GM18505 (cell line): ENCODE measurements around the gene OR2F2.

Experiments used
- ATAC-seq: cut with Tn5 transposase; IDR thresholded peaks from one replicate; pipeline ENCODE4 v1.9.1; 2021; ENCODE audit not compliant: unreplicated experiment
- POLR2A ChIP-seq: IDR thresholded peaks from 4 replicates; pipeline ENCODE4 v1.6.1; 2011; ENCODE audit warnings: borderline replicate concordance; ENCODE audit not compliant: insufficient read depth, insufficient read length; ENCODE audit errors: extremely low read depth

Gene OR2F2, protein sequence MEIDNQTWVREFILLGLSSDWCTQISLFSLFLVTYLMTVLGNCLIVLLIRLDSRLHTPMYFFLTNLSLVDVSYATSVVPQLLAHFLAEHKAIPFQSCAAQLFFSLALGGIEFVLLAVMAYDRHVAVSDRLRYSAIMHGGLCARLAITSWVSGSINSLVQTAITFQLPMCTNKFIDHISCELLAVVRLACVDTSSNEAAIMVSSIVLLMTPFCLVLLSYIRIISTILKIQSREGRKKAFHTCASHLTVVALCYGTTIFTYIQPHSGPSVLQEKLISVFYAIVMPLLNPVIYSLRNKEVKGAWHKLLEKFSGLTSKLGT

DNA sequence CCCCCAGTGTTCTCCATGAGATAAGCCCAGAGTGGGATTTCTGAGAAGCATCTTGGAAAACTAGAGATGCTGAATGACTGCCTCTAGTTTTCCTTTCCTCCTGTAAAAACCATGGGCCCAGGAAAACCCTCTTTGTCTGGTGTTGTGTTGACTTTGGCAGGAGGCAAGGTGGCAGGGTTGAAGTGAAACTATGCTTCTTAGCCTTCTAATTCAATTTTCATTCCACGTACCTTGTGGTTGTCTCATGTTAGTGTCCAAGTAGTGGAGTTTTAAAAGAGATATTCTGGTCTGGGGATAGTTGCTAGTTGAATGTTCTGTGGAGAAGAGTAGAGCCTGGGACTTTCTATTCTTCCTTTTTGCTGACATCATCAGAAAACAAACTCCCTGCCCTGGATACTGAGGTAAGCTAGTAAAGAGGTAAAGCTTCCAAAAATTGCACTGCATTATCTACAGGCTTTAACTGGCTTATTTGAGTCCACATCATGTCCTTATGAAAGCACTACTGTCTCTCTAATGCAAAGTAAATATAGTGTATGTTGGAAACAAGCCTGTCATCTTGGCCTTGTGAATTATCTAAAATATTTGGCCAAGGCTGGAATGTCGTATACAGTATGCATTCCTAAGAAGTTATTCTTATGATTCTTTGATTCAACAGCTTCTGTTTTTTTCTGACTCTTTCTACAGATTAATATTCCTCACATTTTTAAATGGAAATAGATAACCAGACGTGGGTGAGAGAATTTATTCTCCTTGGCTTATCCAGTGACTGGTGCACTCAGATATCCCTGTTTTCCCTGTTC lies at the start of gene OR2F2:
Gene OR2F2, plus strand, starts transcription at position 708 of the 800 bp plus-strand sequence. Its CDS starts 0 bp downstream, at position 708.
- no peak for TF ChIP-seq POLR2A
- no peak for ATAC-seq

DNA sequence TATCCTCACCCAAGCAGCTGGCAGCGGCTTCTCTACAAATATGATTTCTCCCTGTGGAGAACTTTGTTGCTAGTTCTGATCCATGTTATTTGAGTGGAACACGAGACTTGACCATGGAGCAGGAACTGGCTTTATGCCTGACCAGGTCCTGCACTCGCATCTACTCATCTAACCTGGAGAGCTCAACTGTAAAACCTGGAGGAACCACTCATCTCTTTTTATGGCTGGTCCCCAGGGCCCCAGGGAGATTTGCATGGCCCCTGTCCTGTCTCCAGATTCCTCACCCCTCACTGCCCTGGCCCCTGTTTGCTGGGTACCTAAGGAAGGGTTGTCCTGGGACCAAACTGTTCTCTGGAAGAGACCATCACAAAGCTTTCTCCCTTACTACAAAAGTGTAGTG lies 49.1 kb upstream of the OR2F2 start:
- no peak for ATAC-seq
- no peak for TF ChIP-seq POLR2A

DNA sequence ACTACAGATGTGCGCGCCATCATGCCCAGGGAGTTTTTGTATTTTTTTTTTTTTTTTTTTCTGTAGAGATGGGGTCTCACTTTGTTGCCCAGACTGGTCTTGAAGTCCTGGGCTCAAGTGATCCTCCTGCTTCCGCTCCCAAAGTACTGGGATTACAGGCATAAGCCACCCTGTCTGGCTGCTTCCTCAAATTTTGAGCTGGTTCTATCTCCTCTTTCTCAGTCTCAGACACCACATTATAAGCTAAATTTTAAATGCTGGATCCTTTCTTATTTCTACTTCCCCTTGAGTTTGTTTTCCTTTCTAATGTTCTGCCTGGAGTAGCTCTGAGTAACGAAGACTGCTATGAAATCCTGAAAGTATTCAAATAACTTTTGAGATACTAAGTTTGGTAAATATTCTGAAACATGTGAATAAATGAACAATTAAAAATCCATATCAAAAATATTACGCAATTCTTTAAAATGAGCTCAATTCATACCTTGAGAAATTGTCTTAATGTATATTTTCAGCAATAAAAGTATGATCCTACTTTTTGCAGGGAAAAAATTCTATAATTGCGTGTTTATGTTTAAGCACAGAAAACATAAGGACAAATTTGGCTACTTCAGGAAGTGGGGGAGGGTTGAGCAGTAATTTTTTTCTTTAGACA lies 48.1 kb upstream of the OR2F2 start:
- TF ChIP-seq POLR2A, result no peak
- no peak for ATAC-seq

DNA sequence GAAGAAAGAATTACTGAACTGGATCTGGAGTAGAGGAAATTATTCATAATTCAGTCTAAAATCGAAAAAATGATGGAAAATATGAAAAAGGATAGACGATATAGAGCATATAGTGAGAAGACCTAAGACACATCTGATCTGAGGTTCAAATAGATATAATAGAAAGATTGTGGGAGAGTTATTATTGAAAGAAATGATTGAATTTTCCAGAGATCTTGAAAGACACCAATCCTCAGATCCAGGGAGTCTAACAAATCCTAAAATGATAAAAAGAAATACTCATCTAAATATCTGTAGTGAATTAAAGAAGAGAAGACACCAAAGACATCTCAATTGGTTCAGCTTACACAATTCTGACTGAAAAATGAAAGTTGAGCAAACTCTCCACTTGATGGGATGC lies 46.0 kb upstream of the OR2F2 start:
- TF ChIP-seq POLR2A, result no peak
- no peak for ATAC-seq

DNA sequence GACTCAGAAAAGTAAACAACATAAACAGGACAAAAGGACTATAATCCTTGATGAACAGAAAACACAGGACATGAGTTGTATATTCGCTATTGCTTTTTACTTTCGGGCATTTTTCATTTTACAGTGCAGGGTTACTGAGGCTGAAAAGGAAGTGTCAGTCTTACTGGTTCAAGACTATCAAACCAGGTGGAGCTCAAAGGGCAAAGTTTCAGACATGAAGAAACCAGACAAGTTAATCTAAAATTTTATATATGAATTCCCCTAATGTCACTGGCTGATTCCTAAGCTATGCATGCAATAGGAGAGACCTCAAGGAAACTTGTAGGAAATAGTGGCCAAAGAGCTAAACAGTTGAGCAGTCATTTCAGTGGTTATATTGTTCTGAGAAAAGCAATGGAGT lies 44.5 kb upstream of the OR2F2 start:
- no peak for ATAC-seq
- TF ChIP-seq POLR2A, result no peak

DNA sequence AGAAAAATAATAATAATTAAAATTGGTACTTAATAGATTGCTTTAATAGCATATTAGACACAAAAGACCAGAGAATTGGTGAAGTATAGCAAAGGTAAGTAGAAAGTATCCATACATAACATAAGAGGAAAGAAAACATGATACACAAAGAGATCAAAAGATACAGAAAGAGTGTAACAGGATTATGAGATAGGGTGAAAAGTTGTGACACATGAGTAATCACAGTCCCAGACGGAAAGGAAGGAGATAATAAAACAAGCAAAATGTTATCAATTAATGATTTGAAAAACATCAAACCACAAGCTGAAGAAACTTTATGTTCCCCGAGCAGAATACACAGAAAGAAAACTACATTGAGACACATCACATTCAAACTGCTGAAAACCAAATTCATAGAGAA lies 43.6 kb upstream of the OR2F2 start:
- no peak for ATAC-seq
- TF ChIP-seq POLR2A, result no peak

DNA sequence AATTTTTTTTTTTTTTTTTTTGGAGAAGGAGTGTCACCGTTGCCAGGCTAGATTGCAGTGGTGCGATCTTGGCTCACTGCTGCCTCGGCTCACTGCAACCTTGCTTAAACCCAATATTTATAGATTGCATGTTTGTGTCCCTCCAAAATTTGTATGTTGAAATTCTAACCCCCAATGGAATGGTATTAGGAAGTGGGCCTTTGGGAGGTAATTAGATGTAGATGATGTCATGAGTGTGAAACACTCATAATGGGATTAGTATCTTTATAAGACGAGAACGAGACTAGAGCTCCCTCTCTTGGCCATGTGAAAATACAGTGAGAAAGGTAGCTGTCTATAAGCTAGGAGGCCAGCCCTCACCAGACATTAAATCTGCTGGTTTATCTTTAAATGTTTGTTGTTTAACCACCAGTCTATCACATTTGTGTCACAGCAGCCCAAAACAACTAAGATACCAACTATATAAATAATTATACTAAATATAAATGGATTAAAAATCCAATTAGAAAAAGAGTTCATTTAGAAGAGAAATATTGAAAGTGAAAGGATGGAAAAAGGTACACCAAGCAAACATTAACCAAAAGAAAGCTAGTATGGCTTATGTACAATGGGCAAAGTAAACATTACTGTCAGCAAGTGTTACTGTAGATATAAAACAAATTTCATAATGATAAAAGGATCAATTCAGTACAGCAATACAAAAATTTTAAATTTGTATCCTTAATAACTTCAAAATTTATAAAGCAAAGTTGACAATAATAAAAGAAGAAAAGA lies 42.3 kb upstream of the OR2F2 start:
- TF ChIP-seq POLR2A, result no peak
- ATAC-seq, result peak; percentile 98

DNA sequence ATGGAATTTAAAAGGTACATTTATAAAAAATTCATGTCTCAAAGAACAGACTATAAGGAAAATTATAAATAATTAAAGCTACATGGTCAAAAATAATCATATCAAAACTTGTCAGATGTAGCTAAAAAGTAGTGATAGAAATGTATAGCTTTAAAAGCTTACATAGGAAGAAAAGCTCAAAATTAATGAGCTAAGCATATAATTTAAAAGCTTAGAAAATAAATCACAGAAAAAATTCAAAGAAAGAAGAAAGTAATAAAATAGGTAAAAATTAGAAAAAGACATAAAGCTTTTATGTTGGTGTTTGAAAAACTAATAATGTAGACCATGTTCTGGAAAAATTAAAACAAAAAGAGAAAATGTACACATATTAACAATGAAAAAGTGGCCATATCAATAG lies 38.4 kb upstream of the OR2F2 start:
- TF ChIP-seq POLR2A, result no peak
- no peak for ATAC-seq

DNA sequence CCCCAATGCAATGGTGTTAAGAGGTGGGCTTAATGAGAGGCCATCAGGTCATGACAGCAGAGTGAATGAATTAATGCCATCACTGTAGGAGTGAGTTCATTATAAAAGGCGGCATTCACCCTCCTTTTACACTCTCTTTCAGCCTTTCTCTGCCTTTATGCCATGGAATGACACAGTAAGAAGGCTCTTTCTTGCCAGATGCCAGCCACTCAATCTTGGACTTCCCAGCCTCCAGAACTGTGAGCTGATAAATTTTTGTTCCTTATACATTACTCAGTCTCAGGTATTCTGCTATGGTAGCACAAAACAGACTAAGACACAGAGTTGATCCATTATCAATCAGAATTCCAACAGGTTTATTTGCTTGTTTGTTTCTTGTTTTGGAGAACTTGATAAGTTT lies 36.2 kb upstream of the OR2F2 start:
- TF ChIP-seq POLR2A, result no peak
- no peak for ATAC-seq

DNA sequence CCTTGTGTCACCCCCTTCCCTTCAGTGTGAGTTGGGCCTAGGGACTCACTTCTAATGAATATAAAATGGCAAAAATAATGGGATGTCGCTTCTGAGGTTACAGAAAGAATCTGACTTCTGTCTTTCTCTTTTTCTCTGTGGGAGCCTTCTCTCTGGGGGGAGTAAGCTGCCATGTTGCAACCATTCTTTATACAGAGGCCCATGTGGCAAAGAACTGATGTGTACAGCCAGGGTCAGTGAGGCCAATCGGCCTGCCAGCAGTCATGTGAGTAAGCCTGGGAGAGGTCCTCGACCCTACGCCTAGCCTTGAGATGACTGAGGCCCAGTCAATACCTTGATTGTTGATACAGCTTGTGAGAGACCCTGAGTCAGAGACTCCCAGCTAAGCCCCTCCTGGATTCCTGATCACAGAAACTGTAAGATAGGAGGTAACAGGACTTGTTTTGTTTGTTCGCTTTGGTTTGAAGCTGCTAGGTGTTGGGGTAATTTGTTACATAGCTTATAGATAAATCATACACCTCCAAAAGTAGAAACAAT lies 34.7 kb upstream of the OR2F2 start:
- no peak for TF ChIP-seq POLR2A
- ATAC-seq, result no peak

DNA sequence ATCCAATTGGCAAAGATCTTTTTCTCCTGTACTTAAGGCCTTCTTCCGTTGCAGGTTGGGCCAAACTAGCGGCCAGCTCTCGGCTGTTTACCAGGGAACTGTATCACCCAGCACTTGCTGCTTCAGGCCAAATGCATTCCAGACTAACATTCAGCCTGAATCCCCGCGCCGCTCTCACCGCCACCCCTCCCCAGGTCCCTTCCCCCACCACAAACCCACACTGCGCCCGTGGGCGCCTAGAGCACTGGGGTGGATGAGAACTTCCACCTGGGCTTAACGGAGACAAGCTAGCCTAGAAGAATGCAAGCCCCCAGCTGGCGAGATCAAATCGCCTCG lies 33.7 kb upstream of the OR2F2 start:
- no peak for ATAC-seq
- no peak for TF ChIP-seq POLR2A

DNA sequence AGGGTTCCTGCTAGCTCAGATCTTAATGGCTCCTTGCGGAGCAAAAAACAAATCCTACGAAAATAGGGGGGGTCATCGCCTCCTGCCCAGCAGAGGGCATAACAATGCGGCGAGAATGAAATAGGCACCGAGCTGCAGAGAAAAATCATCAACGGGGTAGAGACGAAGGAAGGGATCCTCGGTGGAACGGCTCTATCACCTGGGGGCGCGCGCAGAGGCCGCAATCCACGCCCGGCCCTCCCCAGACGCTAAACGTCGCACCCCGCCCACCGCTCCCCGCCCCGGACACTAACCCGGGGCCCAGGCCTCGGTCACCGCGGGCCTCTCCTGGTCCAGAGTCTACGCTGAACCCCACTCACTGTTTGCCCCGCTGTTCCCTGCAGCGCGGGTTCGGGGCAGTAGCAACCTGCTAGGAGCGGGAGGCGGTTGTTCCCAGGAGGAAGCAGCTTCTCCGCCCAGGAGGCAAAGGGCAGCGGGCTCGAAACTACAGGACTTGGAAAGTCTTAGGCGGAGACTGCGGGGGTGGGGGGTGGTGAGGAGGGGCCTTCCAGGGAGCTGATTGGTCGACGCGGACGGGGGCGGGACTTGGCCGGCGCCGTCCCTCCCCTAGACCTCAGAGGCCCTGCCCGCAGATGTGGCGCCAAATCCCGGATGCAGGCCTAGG lies 33.2 kb upstream of the OR2F2 start, which contains the start of gene TCAF1:
Gene TCAF1, minus strand, starts transcription at position 509 of the 664 bp plus-strand sequence. CDS start 25,568 bp downstream, outside the sequence.
- TF ChIP-seq POLR2A, result peak; percentile 66
- peak; percentile 95 for ATAC-seq

DNA sequence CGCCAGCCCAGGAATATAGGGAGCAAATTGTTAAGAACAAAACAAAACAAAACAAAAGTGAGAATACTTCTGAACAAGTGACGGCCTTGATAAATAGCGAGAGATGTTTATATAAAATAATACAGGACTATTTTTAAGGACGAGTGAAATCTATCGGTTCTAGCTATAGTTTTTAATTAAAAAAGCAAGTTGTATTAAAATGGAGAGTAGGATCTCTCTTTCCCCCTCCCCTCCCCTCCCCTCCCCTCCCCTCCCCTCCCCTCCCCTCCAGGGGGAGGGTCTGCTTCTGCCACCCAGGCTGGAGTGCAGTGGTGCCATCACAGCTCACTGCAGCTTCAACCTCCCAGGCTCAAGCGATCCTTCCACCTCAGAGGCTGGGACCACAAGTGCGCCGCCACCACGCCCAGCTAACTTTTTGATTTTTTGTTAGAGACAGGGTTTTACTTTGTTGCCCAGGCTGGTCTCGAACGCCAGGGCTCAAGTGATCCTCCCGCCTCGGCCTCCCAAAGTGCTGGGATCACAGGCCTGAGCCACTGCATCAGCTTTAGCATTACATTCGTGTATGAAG lies 32.6 kb upstream of the OR2F2 start:
- TF ChIP-seq POLR2A, result no peak
- no peak for ATAC-seq

DNA sequence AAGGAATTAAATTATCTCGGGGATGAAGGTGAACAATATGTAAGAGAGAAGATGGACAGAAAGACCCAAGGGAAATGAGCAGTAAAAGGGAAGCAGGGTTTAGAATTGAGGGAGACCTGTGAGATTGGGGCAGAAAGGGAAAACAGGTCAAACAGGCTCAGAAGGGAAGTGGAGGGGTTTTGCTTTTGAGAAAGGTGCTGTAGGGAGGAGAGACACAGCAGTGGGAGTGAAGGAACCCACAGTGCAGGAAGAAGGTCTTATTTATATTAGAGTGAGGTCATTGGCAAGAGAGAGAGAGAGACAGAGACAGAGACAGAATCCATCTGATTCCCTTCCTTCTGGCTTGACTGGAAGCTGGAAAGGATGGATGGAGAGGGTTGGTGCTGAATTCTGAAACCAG lies 29.5 kb upstream of the OR2F2 start:
- TF ChIP-seq POLR2A, result no peak
- ATAC-seq, result no peak
